ENCODE measurements around the gene SH3RF1.
"Not testable (repeated sequence)": the region's sequence is repeated elsewhere in the genome, so short reads cannot be mapped to it uniquely, and the experiment has no call there.

Gene SH3RF1

DNA sequence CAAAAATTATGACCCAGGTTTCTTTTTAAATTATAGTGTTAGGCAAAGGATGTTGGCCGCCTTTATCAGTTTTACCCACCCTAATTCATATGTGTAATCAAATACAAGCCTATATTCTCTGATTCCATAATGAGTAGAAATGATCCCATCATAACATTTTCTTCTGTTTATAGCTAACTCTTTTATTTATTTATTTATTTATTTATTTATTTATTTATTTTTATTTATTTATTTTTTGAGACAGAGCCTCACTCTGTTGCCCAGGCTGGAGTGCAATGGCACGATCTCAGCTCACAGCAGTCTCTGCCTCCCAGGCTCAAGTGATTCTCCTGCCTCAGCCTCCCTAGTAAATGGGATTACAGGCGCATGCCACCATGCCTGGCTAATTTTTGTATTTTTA is 7.1 kb upstream of the SH3RF1 start:
- not testable (repeated sequence) for DNase-seq (ENCODE audit: low read depth in 2 of 2, low spot score in 1 of 2)

DNA sequence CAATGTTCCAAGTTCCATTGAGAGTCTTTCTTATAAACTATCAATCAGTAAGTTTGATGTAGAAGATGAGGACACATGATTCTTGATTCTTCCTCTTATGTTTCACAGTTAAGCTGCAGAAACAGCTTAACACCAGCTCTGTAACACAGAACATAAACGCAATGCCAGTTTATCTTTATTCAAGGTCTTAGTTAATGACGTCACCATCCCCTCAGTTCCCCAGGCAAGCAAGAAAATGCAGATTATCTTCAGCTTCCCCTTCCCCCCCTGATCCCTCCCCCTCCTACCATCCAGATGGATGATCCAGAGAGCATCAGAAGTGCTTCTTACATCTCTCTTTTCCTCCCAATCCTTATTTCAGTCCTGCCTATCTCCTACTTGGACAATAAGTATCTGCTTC is 4.4 kb upstream of the SH3RF1 start:
- DNase-seq (ENCODE audit: low read depth in 2 of 2, low spot score in 1 of 2), result no peak

DNA sequence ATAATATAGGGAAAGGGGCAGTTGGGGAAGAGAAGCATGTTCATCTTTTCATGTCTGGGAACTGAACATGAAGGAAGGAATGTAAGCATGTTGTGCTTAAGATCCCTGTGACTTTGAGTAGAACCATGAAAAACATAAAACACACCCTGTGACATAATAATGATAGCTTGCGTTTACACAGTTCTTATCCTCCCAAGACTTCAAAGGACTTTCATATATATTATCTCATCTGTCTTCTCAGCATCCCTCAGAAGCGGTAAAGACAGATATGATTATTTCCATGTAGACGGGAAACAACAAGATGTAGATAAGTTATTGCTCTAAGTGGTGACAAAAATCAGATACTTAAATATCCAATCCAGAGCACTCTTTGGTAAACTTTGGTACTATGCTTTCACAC is 3.3 kb upstream of the SH3RF1 start:
- no peak for DNase-seq (ENCODE audit: low read depth in 2 of 2, low spot score in 1 of 2)

DNA sequence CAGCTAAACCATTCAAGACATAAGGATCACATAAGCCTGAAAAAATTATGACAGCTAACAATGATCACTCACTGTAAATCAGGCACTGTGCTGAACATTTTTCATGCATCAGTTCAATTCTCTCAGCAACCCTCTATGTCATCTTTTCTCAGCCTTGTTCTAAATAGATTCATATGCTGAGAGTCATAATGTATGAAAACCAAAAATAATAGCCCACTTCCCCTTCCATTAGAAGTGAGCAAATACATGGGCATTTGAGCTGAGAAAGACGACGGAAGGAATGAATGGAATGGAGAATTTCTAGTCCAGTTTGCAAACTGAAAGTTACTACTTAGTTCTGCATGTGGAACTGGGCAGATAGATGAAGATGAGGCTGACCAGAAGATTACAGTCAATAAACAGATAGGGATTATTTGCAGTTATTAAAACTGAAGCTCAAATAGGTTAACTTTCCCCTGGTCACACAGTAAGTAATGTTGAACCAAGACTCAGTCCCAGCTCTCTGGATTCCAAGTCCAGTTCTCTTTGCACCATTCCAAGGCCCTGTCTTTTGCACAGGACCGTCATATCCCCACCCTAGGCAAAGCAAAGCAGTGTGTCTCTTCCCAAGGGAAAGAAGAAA is 1.6 kb upstream of the SH3RF1 start:
- no peak for DNase-seq (ENCODE audit: low read depth in 2 of 2, low spot score in 1 of 2)

DNA sequence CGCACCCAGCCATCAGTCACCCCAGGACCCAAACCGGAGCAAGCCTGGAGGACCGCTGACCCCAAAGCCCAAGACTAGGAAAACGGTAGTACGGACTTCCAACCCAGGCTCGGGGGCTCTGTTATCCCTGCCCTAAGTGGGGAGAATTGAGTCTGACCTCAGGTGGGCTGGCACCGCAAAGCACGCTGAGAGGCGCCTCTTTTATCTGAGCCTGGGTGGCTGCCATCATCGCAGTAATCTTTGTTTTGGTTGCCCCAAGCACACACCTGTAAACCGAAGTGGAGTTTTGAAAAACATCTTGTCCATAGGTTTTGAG is 894 bp upstream of the SH3RF1 start:
- no peak for DNase-seq (ENCODE audit: low read depth in 2 of 2, low spot score in 1 of 2)

- no peak for DNase-seq (ENCODE audit: low read depth in 2 of 2, low spot score in 1 of 2)
These were observed 593 bp downstream of the SH3RF1 start for GRCh38 chr4:169269916-169270809.

GRCh38 chr4:169268951-169269760 is 1.6 kb downstream of the SH3RF1 start:
- no peak for DNase-seq (ENCODE audit: low read depth in 2 of 2, low spot score in 1 of 2)

- no peak for DNase-seq (ENCODE audit: low read depth in 2 of 2, low spot score in 1 of 2)
These were observed 3.7 kb downstream of the SH3RF1 start for GRCh38 chr4:169267070-169267469.

GRCh38 chr4:169266661-169267060 is 4.1 kb downstream of the SH3RF1 start:
- DNase-seq (ENCODE audit: low read depth in 2 of 2, low spot score in 1 of 2), result no peak

DNA sequence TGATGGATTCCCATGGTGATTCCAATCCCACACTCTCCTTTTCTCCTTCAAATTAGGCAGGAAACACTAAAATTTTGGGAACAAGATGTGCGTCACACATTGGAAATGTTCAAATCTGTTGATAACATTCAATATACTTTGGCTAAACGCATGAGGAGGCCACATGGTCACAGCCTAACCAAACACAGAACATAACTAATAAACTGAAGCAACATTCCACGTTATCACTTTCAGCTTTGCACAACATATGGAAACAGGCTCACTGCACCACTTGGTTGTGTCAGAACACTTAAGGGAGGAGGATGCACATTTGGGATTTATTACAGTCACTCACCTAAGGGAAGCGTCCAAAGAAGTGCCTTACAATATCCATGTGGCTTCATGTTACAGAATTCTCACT is 4.7 kb downstream of the SH3RF1 start:
- no peak for DNase-seq (ENCODE audit: low read depth in 2 of 2, low spot score in 1 of 2)

DNA sequence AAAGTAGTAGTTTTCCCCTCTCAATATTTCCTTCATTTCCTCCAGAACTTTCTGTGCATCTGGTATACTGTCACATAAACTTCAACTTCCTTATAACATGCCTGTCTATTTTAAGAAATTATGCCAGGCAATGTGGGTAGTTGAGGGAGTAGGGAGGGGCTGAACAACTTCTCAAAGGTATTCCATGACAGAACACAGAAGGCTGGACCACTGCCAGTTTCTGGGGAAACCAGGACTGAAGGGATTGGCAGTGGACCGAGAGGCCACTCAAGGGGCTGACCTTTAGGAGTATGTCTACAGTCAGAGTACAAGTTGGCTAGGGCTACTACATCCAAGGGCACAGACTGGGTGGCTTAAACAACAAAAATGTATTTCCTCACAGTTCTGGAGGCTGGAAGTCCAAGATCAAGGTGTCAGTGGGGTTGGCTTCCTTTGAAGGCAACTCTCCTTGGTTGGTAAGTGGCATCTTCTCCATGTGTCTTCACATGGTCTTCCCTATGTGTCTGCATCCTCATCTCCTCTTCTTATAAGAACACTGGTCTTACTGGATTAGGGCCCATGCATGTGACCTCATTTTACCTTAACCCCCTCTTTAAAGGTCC is 6.9 kb downstream of the SH3RF1 start:
- DNase-seq (ENCODE audit: low read depth in 2 of 2, low spot score in 1 of 2), result no peak

- no peak for DNase-seq (ENCODE audit: low read depth in 2 of 2, low spot score in 1 of 2)
These were observed 10.4 kb downstream of the SH3RF1 start for GRCh38 chr4:169260217-169260866.

DNA sequence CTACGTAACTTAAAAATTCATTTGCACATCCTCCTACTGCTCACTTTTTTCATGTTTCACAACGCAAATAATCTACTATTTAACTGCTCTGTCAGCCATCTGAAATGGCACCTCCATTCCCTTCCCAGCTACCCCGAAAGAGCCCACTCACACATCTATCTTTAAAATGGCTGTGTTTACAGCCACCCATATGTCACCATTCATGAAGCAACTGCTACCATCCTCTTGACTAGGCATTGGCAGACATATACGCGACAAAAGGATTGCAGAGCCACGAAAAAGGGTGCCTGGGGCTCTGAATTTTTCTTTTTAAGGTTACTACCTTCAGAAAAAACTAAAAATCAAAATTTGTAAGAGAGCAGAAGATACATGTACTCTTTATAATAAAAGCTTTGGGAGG is 11.5 kb downstream of the SH3RF1 start:
- no peak for DNase-seq (ENCODE audit: low read depth in 2 of 2, low spot score in 1 of 2)

DNA sequence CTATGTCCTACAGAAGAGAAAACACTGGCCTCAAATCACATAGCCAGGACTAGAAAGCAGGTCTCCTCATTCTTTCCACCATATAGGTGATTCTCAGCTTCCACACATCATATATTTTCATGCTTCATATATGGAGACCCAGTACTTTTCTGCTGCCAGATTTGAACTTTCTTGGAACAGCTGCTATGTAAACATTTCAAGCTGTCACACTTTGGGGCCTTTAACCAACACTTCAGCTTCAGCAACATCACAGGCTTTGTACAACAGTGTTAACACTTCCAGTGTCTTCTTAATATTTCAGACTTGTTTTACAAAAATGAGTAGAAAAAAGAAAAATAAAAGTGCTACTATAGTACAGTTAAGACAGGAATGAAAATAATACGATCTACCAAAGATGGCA is 12.6 kb downstream of the SH3RF1 start:
- no peak for DNase-seq (ENCODE audit: low read depth in 2 of 2, low spot score in 1 of 2)

DNA sequence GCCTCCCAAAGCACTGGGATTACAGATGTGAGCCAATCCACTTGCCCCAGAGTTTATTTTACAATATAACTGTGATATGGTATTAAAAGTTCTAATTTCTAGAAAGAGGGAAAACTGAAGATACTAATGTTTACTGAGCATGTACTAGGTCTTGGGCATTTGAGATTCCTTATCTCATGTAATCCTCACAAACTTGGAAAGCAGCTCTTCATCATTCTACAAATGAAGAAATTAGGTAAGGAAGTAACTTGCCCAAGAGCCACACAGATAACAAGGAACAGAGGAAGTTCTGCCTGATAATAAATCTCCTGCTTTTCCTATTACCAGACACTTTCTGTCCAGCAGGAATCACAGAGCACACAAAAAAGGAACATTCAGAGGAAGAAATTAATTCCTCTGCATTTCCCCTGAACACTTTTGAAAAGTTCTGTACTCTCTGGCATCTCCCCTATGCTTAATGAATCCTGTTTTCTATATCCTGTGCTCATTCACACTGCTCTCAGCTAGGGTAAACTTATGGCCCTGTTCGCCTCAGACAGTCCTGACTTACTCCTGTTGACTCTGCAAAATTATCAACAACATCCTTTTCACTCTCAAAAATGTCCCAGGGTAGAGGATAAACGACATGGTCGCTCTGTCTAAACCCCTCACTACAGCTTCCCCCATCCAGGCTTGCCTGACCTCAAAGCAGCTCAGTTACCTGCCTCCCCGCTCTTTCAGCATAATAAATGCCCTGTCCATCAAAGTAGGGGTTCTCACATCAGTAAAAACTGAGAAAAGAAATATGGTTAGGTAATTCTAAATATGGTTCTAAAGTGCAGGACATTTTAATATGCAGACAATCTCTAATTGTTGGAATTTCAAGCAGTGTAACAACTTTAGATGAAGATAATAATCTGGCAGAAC is 13.6 kb downstream of the SH3RF1 start:
- no peak for DNase-seq (ENCODE audit: low read depth in 2 of 2, low spot score in 1 of 2)

DNA sequence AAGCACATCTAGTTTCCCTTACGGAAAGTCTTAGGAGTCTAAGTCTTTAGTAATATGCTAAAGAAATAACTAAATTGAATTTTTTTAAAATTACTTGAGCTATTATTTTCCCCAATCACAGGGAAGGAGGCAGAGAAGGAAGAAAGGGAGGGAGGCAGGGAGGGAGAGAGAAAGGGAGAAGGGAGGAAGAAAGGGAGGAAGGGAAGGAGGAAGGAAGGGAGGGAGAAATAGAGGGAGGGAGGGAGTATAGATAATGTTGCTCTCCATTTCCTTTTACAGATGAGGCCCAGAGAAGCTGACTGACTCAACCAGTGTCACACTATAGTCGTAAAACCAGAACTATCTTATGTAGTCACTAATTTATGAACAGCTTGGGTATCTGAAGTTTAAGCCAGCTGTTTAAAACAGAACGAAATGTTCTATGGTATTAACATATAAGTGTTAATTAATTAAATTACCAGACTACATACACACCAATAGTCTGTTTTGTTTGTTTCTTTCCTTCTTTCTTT is 14.6 kb downstream of the SH3RF1 start:
- DNase-seq (ENCODE audit: low read depth in 2 of 2, low spot score in 1 of 2), result no peak

GRCh38 chr4:169254546-169254983 is 16.2 kb downstream of the SH3RF1 start:
- no peak for DNase-seq (ENCODE audit: low read depth in 2 of 2, low spot score in 1 of 2)

- DNase-seq (ENCODE audit: low read depth in 2 of 2, low spot score in 1 of 2), result no peak
These were observed 16.9 kb downstream of the SH3RF1 start for GRCh38 chr4:169253904-169254303.

- no peak for DNase-seq (ENCODE audit: low read depth in 2 of 2, low spot score in 1 of 2)
These were observed 17.6 kb downstream of the SH3RF1 start for GRCh38 chr4:169253113-169253671.

Data from stimulated activated CD8-positive, alpha-beta memory T cell treated with anti-CD3 and anti-CD28 coated beads, Interleukin-4, amount 100 ng/mL, for 1 hour (primary cell).